HCEC 1CT (cell line): Measurements from ENCODE around the gene NRG3.

Experiments used
- DNase-seq: peaks from one replicate; pipeline ENCODE4 v3.0.0-alpha.2; 2017

NRG3 gene

DNA sequence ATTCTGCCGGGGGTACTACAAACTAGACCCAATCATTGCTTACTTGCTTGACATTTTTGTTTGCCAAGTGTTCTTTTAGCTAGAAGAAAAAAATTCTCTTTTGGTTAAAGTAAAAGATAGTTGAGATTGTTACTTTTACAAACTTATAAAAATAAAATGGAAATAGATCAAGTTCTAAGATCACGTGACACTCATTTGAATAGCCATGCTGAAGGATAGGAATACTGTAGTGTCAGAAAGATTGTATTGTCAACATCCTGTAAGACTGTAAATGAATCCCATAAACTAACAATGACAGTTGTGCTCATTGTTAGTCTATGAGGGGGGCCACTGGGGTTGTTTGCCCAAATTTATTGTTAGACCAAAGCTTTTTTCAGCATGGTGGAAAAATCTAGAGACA is 10.5 kb downstream of the NRG3 start:
- no peak for DNase-seq

DNA sequence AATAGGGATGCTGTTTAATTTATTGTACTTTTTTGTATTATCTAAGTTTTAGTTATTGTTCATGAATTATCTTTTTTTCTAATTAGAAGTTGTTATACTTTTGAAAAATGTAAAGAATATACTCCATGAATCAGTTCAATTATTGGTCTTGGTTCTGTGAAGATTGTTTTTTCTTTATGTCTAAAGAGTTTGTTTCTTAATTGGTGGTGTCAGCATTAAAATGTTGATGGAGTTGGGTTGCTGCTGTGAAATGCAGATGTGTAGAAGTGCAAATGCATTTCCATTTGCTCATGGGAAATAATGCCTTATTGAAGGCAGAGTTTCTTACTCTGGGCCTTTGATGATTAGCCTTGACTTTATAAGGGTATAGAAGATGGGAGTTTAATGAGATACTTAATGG is 11.9 kb downstream of the NRG3 start:
- no peak for DNase-seq

DNA sequence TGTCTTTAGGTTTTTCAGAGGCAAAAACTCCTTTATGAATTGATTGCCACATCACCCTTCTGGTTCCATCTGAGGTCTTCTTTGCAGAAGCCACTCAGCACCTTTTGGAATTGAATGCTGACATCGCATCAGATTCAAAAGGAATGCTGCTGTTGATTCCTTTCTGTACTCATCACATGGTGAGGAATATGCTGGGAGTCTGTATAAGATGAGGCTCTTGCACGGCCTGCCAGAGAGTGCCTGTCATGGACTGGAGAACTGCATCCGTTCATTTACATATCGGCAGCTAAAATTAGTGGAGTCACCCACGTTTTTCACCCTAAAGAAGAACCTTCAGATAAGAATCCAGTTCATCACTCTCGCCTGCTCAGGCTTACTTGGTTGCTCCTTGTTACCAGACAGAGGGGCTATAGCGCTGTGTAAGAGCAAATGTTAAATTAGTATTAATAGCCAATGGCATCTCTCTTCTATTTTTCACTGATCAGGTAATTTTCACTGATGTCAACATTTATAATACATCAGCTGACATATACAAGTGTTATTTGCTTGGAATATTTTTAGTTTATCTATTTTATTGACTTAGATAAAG is 14.3 kb downstream of the NRG3 start:
- DNase-seq: no peak

DNA sequence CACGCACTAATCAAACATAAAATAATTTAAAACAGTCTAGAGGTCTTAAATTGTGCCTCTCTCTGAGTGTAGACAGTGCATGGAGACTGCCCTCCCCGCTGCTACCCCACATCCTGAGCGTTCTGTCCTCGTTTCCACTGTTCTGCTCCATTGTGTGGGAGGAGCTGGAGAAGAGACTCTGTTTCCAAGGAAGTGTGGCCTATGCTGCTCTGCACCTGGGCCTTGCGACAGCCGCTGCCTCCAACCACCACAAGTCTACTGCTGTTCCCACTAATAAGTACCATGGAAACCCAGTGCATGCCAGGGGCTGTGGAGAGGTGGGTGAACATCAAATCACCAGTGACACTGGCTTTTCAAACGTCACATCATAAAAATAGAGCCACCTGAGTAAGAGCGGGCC is 19.6 kb downstream of the NRG3 start:
- no peak for DNase-seq

GRCh38 chr10:81898518-81898917 is 23.5 kb downstream of the NRG3 start:
- no peak for DNase-seq

GRCh38 chr10:81900989-81901388 is 26.0 kb downstream of the NRG3 start:
- DNase-seq: no peak

DNA sequence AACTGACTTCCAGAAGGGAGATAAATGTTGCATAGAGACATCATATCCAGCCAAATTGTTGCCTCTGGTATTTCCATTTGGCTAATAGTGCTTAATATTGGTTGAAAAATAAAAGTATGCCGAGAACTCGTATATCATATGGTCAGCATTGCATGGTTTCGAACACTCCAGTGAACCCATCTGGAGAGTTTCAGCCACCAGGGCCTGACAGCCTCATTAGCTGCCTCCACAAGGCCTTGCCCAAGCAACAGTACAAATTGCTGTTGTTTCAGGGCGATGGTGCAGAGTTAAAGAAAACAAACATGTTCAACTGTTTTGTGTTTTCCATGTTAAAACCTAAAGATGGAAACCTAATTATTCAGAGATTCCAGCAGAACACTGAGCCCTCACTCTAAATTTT is 28.5 kb downstream of the NRG3 start:
- DNase-seq: no peak

DNA sequence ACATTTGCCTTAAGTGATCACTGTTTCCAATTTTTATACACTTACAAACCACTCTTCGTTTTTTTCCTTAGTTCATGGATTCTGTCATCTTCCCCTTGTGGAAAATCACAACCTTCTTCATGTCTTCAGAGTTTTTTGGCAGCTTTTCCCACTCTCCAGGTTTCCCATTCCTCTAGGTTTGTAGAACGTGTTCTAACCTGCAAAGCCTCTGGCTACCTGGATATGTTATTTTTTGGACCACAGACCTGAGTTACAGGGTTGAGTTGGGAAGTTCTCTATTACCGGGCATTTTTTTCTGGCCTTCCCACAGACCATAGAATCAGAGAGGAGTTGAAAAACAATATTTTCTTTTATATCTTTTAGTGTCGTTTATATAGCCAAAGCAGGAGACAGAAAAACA is 30.2 kb downstream of the NRG3 start:
- no peak for DNase-seq

GRCh38 chr10:81909453-81909852 is 34.5 kb downstream of the NRG3 start:
- DNase-seq: no peak

- no peak for DNase-seq
Observed at GRCh38 chr10:81911328-81911727, 36.3 kb downstream of the NRG3 start.

- no peak for DNase-seq
Observed at GRCh38 chr10:81914736-81915503, 39.9 kb downstream of the NRG3 start.

- no peak for DNase-seq
Observed at GRCh38 chr10:81915504-81915897, 40.5 kb downstream of the NRG3 start.

GRCh38 chr10:81917666-81918065 is 42.7 kb downstream of the NRG3 start:
- DNase-seq: no peak

GRCh38 chr10:81918766-81919165 is 43.8 kb downstream of the NRG3 start:
- no peak for DNase-seq

DNA sequence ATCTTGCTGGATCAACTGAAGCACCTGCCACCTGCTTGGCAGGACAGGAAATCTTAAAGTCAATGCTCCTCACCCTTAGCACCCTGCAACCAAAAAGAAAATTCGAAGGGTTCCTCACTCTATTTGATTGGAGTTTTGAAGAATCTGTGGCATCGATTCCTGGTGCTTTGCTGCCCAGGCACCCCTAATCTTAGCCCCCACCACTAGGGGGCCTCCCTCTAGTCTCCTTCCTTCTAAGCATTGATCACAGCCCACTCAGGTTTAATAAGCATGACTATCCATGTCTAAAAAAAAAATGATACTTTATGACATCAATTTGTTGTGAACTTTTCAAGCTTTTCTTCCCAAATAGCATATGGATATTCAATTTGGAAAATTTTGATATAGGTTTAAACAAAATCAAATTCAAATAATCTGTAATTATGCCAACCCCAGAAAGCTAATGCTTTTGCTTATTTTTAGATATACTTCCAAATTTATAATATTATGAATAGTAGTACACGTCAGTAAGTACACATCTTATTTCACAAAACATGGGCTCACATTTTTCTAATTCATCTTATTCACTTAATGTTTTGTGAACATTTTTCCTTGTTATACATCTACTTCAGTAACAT is 45.3 kb downstream of the NRG3 start:
- DNase-seq: no peak

- DNase-seq: no peak
Observed at GRCh38 chr10:81928119-81928518, 53.1 kb downstream of the NRG3 start.

DNA sequence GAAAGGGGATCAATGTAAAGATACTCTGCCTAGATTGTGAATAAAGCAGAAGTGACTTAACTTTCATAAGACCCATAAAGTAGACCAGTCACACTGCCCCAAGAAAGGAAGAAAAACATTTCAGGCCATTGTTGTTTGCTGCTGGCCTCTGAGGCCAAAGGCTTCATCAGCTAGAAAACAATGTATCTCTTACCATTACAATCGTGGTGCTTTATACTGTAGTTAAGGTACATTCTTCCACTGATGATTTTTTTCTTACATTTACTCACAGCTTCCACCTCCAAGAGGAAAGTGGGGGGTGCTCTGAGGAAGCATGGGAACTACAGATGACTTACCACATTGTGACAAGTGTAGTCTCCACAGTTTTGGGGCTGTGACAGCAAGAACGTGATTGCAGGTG is 68.6 kb downstream of the NRG3 start:
- no peak for DNase-seq

- DNase-seq: no peak
Observed at GRCh38 chr10:81944609-81945008, 69.6 kb downstream of the NRG3 start.

- DNase-seq: no peak
Observed at GRCh38 chr10:81949283-81949682, 74.3 kb downstream of the NRG3 start.

DNA sequence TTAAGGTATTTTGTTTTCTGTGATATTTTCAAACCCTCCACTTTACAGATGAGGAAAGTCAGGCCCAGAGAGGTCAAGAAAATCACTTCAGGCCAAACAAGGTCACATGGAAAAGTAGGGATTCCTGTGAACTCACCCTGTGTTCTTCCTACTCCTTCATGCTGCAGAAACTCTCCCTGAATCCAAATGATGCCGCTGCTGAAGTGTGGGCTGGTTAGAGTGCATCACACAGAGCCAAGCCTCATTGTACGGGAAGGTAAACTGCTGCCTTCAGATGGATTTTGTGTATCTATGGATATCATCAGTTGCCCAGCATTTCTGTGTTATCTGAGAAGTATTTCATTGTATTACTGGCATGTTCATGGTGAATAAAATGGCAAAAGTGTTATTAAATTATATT is 75.4 kb downstream of the NRG3 start:
- DNase-seq: no peak

DNA sequence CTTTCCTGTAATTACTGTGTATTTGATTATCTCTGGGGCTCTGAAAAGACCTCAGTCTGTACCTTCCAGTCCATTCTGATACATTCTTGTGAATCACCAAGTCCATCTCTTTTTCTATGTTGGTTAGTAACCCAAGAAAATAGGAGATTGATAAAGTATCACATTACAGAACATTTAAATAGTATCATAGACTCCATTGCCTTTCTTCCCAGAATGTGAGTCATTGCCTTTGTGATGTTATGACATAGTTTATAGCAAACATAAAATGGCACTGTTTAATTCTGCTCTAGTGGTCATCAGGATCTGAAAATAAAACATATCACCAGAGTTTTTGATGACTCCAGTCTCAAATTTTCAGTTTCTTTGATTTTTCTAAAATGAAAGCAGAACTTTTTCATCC is 78.4 kb downstream of the NRG3 start:
- DNase-seq: no peak

DNA sequence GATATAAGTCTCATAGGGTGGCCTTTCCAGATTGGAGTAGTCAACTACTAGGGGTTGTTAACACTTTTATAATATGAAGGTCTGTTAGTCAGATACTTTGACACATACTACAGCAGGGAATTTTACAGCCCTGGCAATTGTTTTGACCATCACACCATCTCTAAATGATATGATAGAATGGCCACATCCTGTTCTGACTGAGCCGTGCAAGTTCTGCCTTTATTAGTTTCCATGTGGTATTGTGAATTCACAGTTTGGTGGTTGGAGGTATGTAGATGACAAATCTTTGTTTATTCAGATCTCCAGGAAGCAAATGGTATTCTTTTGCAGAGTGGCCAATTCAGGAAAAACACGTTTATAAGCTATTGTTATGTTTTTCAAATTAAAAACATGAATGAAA is 83.0 kb downstream of the NRG3 start:
- no peak for DNase-seq

DNA sequence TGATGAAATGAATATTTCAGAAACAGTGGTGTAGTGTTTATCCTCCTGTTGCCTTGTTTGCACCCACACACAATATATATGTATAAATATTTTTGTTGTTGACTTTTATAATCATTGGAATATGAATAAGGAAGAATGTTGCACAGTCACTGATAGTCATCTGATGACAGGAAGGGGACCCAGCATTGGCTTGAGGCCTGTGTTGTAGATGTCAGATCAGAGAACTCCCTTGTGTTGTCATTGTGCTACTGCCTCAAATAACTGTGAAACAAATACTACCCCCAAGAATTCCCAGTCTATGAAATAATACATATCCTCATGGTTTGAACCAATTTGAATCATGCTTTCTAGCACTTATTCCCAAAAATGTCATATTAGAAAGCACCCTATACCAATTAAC is 84.0 kb downstream of the NRG3 start:
- no peak for DNase-seq

GRCh38 chr10:81961451-81962184 is 86.6 kb downstream of the NRG3 start:
- DNase-seq: no peak
